ENCODE results near the gene TEX13C.
"Not testable (repeated sequence)": the region's sequence is repeated elsewhere in the genome, so short reads cannot be mapped to it uniquely, and the experiment has no call there.

The TEX13C gene

GRCh38 chrX:125319646-125320521 is at the start of gene TEX13C:
TSS of gene TEX13C (plus strand) at chrX:125319871. CDS start at chrX:125320120, 249 bp downstream.
- DNase-seq (ENCODE audit: low read depth, low spot score), result no peak

GRCh38 chrX:125287282-125287681 is 32.4 kb upstream of the TEX13C start:
- DNase-seq (ENCODE audit: low read depth, low spot score), result no peak

GRCh38 chrX:125288343-125288742 is 31.3 kb upstream of the TEX13C start:
- no peak for DNase-seq (ENCODE audit: low read depth, low spot score)

- DNase-seq (ENCODE audit: low read depth, low spot score), result no peak
Measured at GRCh38 chrX:125289209-125289608, 30.5 kb upstream of the TEX13C start.

GRCh38 chrX:125289920-125290319 is 29.8 kb upstream of the TEX13C start:
- no peak for DNase-seq (ENCODE audit: low read depth, low spot score)

GRCh38 chrX:125291124-125291523 is 28.5 kb upstream of the TEX13C start:
- DNase-seq (ENCODE audit: low read depth, low spot score), result no peak

GRCh38 chrX:125293850-125294780 is 25.6 kb upstream of the TEX13C start:
- no peak for DNase-seq (ENCODE audit: low read depth, low spot score)

- no peak for DNase-seq (ENCODE audit: low read depth, low spot score)
Measured at GRCh38 chrX:125295337-125295736, 24.3 kb upstream of the TEX13C start.

GRCh38 chrX:125298871-125299270 is 20.8 kb upstream of the TEX13C start:
- no peak for DNase-seq (ENCODE audit: low read depth, low spot score)

GRCh38 chrX:125306335-125306866 is 13.3 kb upstream of the TEX13C start:
- DNase-seq (ENCODE audit: low read depth, low spot score), result no peak

GRCh38 chrX:125308653-125309052 is 11.0 kb upstream of the TEX13C start:
- no peak for DNase-seq (ENCODE audit: low read depth, low spot score)

- DNase-seq (ENCODE audit: low read depth, low spot score), result not testable (repeated sequence)
Measured at GRCh38 chrX:125319166-125319565, 505 bp upstream of the TEX13C start.

- no peak for DNase-seq (ENCODE audit: low read depth, low spot score)
Measured at GRCh38 chrX:125322431-125322830, 2.8 kb downstream of the TEX13C start.

- DNase-seq (ENCODE audit: low read depth, low spot score), result no peak
Measured at GRCh38 chrX:125326599-125326998, 6.9 kb downstream of the TEX13C start.

GRCh38 chrX:125327891-125328290 is 8.2 kb downstream of the TEX13C start:
- DNase-seq (ENCODE audit: low read depth, low spot score), result no peak

- no peak for DNase-seq (ENCODE audit: low read depth, low spot score)
Measured at GRCh38 chrX:125333583-125333982, 13.9 kb downstream of the TEX13C start.

GRCh38 chrX:125340490-125340889 is 20.8 kb downstream of the TEX13C start:
- no peak for DNase-seq (ENCODE audit: low read depth, low spot score)

- DNase-seq (ENCODE audit: low read depth, low spot score), result no peak
Measured at GRCh38 chrX:125374169-125374568, 54.5 kb downstream of the TEX13C start.

Data from astrocyte of the hippocampus (primary cell).